GOT3 (cell line): Measurements from ENCODE around the gene TRAPPC11.

Experiments used
- DNase-seq: peaks from one replicate; lab custom pipeline; 2025; ENCODE audit warnings: mixed read lengths; lab: John Stamatoyannopoulos, UW

Gene TRAPPC11

GRCh38 chr4:183758061-183758757 is 99.1 kb downstream of the TRAPPC11 start:
- no peak for DNase-seq

GRCh38 chr4:183758758-183759447 is 99.8 kb downstream of the TRAPPC11 start:
- no peak for DNase-seq

GRCh38 chr4:183760326-183760725 is 101.2 kb downstream of the TRAPPC11 start:
- no peak for DNase-seq
